Lower lobe of right lung (tissue), 2 donors: ENCODE results near the gene PEPD. TPM values are rescaled to one million over a fixed set of nuclear protein-coding genes. Genes with fewer than 3 reads are reported as not detected.

Experiments
- ATAC-seq, 2 donors: fragments of 200-7000 bp; cut with Tn5 transposase; one replicate each; pipeline ENCODE4 v1.9.1; 2020 to 2022; ENCODE audit warnings: mild to moderate bottlenecking in 2 of 2, moderate library complexity in 2 of 2
- DNase-seq: peaks from one replicate; pipeline ENCODE4 v3.0.0-alpha.2; 2020
- H3K27ac ChIP-seq: fragments of 200-600 bp; one replicate; pipeline ENCODE4 v1.8.0; 2022
- H3K27me3 ChIP-seq: fragments of 200-600 bp; one replicate; pipeline ENCODE4 v1.8.0; 2022; ENCODE audit warnings: low read depth
- H3K36me3 ChIP-seq: fragments of 200-600 bp; one replicate; pipeline ENCODE4 v1.8.0; 2022; ENCODE audit warnings: mild to moderate bottlenecking
- H3K4me1 ChIP-seq: fragments of 200-600 bp; one replicate; pipeline ENCODE4 v1.8.0; 2022
- H3K4me3 ChIP-seq: fragments of 200-600 bp; one replicate; pipeline ENCODE4 v1.8.0; 2022; ENCODE audit warnings: mild to moderate bottlenecking
- H3K9me3 ChIP-seq: fragments of 200-600 bp; one replicate; pipeline ENCODE4 v1.8.0; 2022
- intact Hi-C: fragments of 100-400 bp; cut with DNase I; formaldehyde crosslinking; loops from one replicate; pipeline ENCODE4 v1.11.0; 2022
- total RNA-seq: library from RNA; stranded (reverse); fragmentation: NEBNext Ultra II Directional; extraction: Animal tissue kit (Norgen Biotek cat#: 25700); gene quantifications from one replicate; pipeline ENCODE4 v1.2.1, GENCODE V29; 2021
- TF ChIP-seq, protein P1 (sequence below): fragments of 200-600 bp; IDR thresholded peaks from one replicate; pipeline ENCODE4 v1.8.0; 2022; ENCODE audit warnings: antibody characterized with exemption, mild to moderate bottlenecking
- donor health status: DM: no; HTN: yes; CAD: no; lungs with severe emphysema.

PEPD gene
- total RNA-seq, 1 donor from 2014 or later, result 94.0 TPM

DNA sequence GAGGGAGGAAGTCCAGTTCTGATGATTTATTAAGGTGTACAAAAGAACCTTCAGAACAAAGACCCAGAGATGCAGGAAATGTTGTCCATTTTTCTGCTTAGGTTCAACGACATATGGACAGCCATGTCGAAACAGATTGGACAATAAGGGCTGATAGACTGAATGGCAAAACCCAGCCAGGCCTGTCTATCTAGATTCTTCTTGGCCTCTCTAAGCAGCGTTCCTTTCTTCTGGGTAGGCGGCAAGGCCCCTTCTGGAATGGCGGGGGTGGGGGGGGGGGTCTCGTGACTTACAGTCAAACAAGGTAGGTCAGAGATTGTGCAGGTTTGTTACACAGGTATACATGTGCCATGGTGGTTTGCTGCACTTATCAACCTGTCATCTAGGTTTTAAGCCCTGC, 39.7 kb upstream of the PEPD start:
- Histone ChIP-seq H3K4me1 (no peaks in the 10 kb centered on the region), H3K36me3 (no peaks in the 10 kb centered on the region), H3K27ac (no peak overlapping the region), H3K4me3 (no peak overlapping the region), H3K9me3 (no peaks in the 10 kb centered on the region), H3K27me3 (peaks cover 8% of the 10 kb centered on the region)
- TF ChIP-seq, protein P1, sequence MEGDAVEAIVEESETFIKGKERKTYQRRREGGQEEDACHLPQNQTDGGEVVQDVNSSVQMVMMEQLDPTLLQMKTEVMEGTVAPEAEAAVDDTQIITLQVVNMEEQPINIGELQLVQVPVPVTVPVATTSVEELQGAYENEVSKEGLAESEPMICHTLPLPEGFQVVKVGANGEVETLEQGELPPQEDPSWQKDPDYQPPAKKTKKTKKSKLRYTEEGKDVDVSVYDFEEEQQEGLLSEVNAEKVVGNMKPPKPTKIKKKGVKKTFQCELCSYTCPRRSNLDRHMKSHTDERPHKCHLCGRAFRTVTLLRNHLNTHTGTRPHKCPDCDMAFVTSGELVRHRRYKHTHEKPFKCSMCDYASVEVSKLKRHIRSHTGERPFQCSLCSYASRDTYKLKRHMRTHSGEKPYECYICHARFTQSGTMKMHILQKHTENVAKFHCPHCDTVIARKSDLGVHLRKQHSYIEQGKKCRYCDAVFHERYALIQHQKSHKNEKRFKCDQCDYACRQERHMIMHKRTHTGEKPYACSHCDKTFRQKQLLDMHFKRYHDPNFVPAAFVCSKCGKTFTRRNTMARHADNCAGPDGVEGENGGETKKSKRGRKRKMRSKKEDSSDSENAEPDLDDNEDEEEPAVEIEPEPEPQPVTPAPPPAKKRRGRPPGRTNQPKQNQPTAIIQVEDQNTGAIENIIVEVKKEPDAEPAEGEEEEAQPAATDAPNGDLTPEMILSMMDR, result no peak
- ATAC-seq (no peak), DNase-seq (no peak)
- intact Hi-C loops, result no loop called here

DNA sequence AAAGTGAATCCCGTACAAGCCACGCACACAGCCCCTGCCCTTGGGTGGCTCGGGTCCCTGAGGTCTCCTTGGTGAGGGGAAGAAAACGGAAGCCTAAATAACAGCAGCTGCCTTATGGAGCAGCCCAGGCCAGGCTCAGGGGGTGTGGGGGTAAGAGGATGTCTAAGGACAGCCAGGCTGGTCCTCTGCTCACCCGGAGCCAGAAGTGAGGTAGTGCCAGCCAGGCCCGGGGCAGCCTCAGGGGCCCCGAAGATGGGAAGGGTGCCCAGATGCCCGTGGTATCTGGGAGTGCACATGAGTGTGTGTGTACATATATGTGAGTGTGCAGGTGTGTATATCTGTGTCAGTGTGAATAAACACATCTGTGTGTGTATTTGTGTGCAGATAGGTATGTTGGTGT, 38.4 kb upstream of the PEPD start:
- H3K27me3 ChIP-seq, result peaks cover 8% of the 10 kb centered on the region
- H3K4me3 ChIP-seq, result no peak overlapping the region
- DNase-seq (no peak), ATAC-seq (no peak)
- no peaks in the 10 kb centered on the region for H3K4me1 ChIP-seq
- TF ChIP-seq, protein P1, result no peak
- no peaks in the 10 kb centered on the region for H3K36me3 ChIP-seq
- intact Hi-C loops, result no loop called here
- H3K9me3 ChIP-seq, result no peaks in the 10 kb centered on the region
- H3K27ac ChIP-seq, result no peak overlapping the region

DNA sequence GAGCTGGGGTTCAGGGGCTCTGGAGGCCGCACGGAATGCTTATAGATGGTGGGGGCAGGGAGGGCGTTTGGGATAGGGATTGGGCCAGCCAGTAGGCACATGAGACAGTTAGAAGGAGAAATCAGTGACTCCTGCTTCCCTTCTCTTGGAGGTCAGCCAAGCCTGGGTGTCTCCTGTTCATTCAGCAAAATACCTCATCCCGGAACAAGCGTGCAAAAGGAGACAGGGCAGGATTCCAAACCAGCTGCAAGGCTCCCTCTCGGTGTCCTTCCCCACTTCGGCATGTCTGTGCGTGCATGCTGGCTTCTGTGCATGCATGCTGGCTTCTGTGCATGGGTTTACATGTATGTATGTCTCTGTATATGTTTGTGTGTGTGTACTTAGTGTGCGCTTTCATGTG, 37.3 kb upstream of the PEPD start:
- ATAC-seq, result no peak
- Histone ChIP-seq H3K36me3 (no peaks in the 10 kb centered on the region), H3K27ac (no peak overlapping the region), H3K4me1 (no peaks in the 10 kb centered on the region), H3K27me3 (peaks cover 4% of the 10 kb centered on the region), H3K9me3 (no peaks in the 10 kb centered on the region), H3K4me3 (no peak overlapping the region)
- DNase-seq, result no peak
- intact Hi-C loops, result no loop called here
- TF ChIP-seq, protein P1, result no peak

DNA sequence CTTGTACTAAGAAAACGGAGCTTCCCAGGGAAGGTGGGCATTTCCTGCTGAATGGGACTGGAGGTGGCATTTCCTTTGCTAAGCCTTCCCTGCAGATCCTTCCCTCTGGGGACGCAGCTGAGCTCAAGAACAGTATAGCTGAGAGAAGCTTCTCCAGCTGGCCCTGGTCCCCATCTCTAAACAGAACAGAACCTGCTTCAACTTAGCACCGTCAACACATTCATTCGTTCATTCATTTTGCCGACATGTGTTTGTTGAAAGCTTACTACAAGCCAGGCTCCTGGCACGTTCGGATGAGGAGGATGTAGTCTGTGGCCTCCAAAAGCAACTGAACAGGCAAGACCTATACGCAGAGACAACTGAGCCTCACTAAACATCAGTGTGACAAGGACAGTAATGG, 36.6 kb upstream of the PEPD start:
- TF ChIP-seq, protein P1, result no peak
- intact Hi-C loops, result no loop called here
- DNase-seq (no peak), ATAC-seq (no peak)
- no peaks in the 10 kb centered on the region for H3K9me3 ChIP-seq
- H3K27ac ChIP-seq, result no peak overlapping the region
- no peak overlapping the region for H3K4me3 ChIP-seq
- H3K4me1 ChIP-seq, result no peaks in the 10 kb centered on the region
- peaks cover 3% of the 10 kb centered on the region for H3K27me3 ChIP-seq
- H3K36me3 ChIP-seq, result no peaks in the 10 kb centered on the region

DNA sequence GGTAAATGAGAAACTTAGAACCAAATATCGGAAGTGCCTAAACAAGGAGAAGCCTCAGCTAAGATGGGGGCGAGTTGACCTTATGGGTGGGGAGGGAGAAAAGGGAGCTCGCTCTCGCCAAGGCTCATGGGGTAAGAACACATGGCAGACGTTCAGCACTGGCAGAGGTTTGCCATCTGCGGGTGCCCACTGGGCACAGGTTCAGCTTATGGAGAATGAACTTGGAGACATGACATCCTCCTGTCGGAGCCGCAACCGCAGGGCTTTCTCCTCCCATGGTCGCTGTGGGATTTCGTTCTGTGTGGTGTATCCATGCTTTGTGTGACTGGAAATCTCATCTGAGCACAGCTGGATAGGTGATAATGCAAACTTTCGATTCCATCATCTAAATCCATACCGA, 36.1 kb upstream of the PEPD start:
- Histone ChIP-seq H3K27me3 (peaks cover 3% of the 10 kb centered on the region), H3K4me3 (no peak overlapping the region), H3K9me3 (no peaks in the 10 kb centered on the region), H3K4me1 (no peaks in the 10 kb centered on the region), H3K27ac (no peak overlapping the region), H3K36me3 (no peaks in the 10 kb centered on the region)
- intact Hi-C loops, result no loop called here
- TF ChIP-seq, protein P1, result no peak
- ATAC-seq (no peak), DNase-seq (no peak)

DNA sequence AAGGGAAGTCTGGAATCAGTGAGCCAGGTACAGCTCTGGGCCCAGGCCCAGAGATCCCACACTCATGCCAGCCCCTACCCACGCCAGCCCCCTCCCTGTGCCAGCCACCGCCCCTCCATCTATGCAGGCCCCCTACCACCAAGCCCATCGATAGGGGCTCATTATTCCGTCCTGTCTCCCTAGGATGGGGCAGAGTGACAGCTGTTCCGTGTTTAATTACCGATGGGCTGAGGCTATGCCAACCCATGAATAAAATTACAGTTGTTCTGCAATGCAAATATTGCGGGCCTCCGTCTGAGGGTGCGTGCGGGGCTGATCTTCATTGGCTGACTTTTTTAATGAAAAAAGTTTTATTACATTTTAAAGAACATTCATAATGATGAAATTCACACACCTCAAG, 35.6 kb upstream of the PEPD start:
- DNase-seq, result no peak
- no peak for ATAC-seq
- Histone ChIP-seq H3K4me3 (no peak overlapping the region), H3K4me1 (no peaks in the 10 kb centered on the region), H3K36me3 (no peaks in the 10 kb centered on the region), H3K27me3 (peaks cover 3% of the 10 kb centered on the region), H3K9me3 (no peaks in the 10 kb centered on the region), H3K27ac (no peak overlapping the region)
- TF ChIP-seq, protein P1, result no peak
- intact Hi-C loops, result no loop called here
